ENCODE data around the gene TRPM2. TPM values are rescaled to one million over a fixed set of nuclear protein-coding genes. Genes with fewer than 3 reads are reported as not detected.
"Not testable (repeated sequence)": the region's sequence is repeated elsewhere in the genome, so short reads cannot be mapped to it uniquely, and the experiment has no call there.

The TRPM2 gene
- total RNA-seq, 1 donor from 2014 or later, result 1.2 TPM

GRCh38 chr21:44354775-44355771, 1.7 kb downstream of the TRPM2 start:
- DNase-seq, result no peak

- no peak for DNase-seq
Measured at GRCh38 chr21:44356160-44356559, 2.7 kb downstream of the TRPM2 start.

GRCh38 chr21:44356636-44357035, 3.2 kb downstream of the TRPM2 start:
- no peak for DNase-seq

GRCh38 chr21:44357064-44357837, 3.8 kb downstream of the TRPM2 start:
- no peak for DNase-seq

- DNase-seq, result no peak
Measured at GRCh38 chr21:44359396-44359795, 6.0 kb downstream of the TRPM2 start.

- no peak for DNase-seq
Measured at GRCh38 chr21:44360159-44360558, 6.7 kb downstream of the TRPM2 start.

- DNase-seq, result not testable (repeated sequence)
Measured at GRCh38 chr21:44361903-44362302, 8.5 kb downstream of the TRPM2 start.

GRCh38 chr21:44363278-44363677, 9.9 kb downstream of the TRPM2 start:
- DNase-seq, result no peak

GRCh38 chr21:44364151-44365053, 11.0 kb downstream of the TRPM2 start:
- no peak for DNase-seq

GRCh38 chr21:44365251-44365966, 12.0 kb downstream of the TRPM2 start:
- DNase-seq, result no peak

- DNase-seq, result no peak
Measured at GRCh38 chr21:44365967-44366585, 12.7 kb downstream of the TRPM2 start.

GRCh38 chr21:44366586-44367211, 13.3 kb downstream of the TRPM2 start:
- no peak for DNase-seq

- DNase-seq, result no peak
Measured at GRCh38 chr21:44368711-44369446, 15.5 kb downstream of the TRPM2 start.

GRCh38 chr21:44370027-44370735, 16.8 kb downstream of the TRPM2 start:
- no peak for DNase-seq

- DNase-seq, result no peak
Measured at GRCh38 chr21:44370786-44371410, 17.5 kb downstream of the TRPM2 start.

GRCh38 chr21:44371596-44371995, 18.2 kb downstream of the TRPM2 start:
- DNase-seq, result no peak

GRCh38 chr21:44372616-44373015, 19.2 kb downstream of the TRPM2 start:
- DNase-seq, result no peak

- no peak for DNase-seq
Measured at GRCh38 chr21:44374601-44375280, 21.3 kb downstream of the TRPM2 start.
